ENCODE data around the gene TMA7B.

Gene TMA7B

GRCh38 chr22:39920134-39920743 lies 40.0 kb upstream of the TMA7B start:
- H3K9ac ChIP-seq (ENCODE audit: low read length) = no peak overlapping the region
- H3K4me1 ChIP-seq (ENCODE audit: low read length) = no peaks in the 10 kb centered on the region
- no peak overlapping the region for H3K4me3 ChIP-seq (ENCODE audit: low read length)
- no peaks in the 10 kb centered on the region for H4K20me1 ChIP-seq (ENCODE audit: insufficient read depth, low read length)
- no peak for DNase-seq
- H3K9me3 ChIP-seq (replicated peaks; ENCODE audit: insufficient read depth, low read length) = no peaks in the 10 kb centered on the region
- no peaks in the 10 kb centered on the region for H3F3A ChIP-seq (ENCODE audit: insufficient read depth, low read length)
- no peaks in the 10 kb centered on the region for H3K36me3 ChIP-seq (replicated peaks; ENCODE audit: insufficient read depth, low read length)
- no peaks in the 10 kb centered on the region for H3K79me2 ChIP-seq (ENCODE audit: low read length)
- TF ChIP-seq EZH2phosphoT487 (IDR thresholded peaks at IDR 0.05; ENCODE audit: low read length) (no peak), EZH2 (optimal IDR thresholded peaks at IDR 0.05; ENCODE audit: low read depth, low read length) (no peak), CTCF (IDR thresholded peaks at IDR 0.05; ENCODE audit: low read length) (no peak)
- H3K4me2 ChIP-seq (ENCODE audit: low read depth, low read length) = no peak overlapping the region
- H2AFZ ChIP-seq (ENCODE audit: low read length) = no peak overlapping the region
- no peak overlapping the region for H3K27ac ChIP-seq (ENCODE audit: low read length)
- no peaks in the 10 kb centered on the region for H3K27me3 ChIP-seq (replicated peaks; ENCODE audit: insufficient read depth, low read length)
- H3K9me2 ChIP-seq (replicated peaks; ENCODE audit: insufficient read depth, low read length) = no peaks in the 10 kb centered on the region

DNA sequence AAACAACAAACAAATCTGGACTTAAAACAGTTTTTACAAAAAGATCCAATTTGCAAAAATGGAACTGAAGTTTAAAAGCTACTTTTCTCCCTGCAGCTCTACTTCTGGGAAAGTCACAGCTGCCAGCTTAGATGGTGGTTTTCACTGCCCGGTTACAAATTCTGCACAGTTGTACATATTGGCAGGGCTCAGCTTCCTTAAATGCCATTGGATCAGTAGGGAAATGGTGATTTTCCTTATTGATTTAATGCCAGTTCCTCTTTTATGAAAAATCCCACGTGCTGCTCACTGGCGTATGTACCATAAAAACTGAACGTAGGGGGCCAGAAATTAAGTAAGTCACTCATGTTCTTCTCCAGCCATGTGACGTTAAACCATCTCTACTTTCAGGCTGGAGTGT lies 36.5 kb upstream of the TMA7B start:
- H3F3A ChIP-seq (ENCODE audit: insufficient read depth, low read length) = no peaks in the 10 kb centered on the region
- H3K9me2 ChIP-seq (replicated peaks; ENCODE audit: insufficient read depth, low read length) = no peaks in the 10 kb centered on the region
- H3K9ac ChIP-seq (ENCODE audit: low read length) = no peak overlapping the region
- H2AFZ ChIP-seq (ENCODE audit: low read length) = no peak overlapping the region
- H3K27ac ChIP-seq (ENCODE audit: low read length) = no peak overlapping the region
- TF ChIP-seq CTCF (IDR thresholded peaks at IDR 0.05; ENCODE audit: low read length) (no peak), EZH2 (optimal IDR thresholded peaks at IDR 0.05; ENCODE audit: low read depth, low read length) (no peak), EZH2phosphoT487 (IDR thresholded peaks at IDR 0.05; ENCODE audit: low read length) (no peak)
- no peaks in the 10 kb centered on the region for H3K27me3 ChIP-seq (replicated peaks; ENCODE audit: insufficient read depth, low read length)
- DNase-seq = no peak
- no peak overlapping the region for H3K4me2 ChIP-seq (ENCODE audit: low read depth, low read length)
- no peaks in the 10 kb centered on the region for H3K4me1 ChIP-seq (ENCODE audit: low read length)
- no peak overlapping the region for H3K4me3 ChIP-seq (ENCODE audit: low read length)
- no peaks in the 10 kb centered on the region for H3K9me3 ChIP-seq (replicated peaks; ENCODE audit: insufficient read depth, low read length)
- no peaks in the 10 kb centered on the region for H4K20me1 ChIP-seq (ENCODE audit: insufficient read depth, low read length)
- H3K79me2 ChIP-seq (ENCODE audit: low read length) = no peaks in the 10 kb centered on the region
- no peaks in the 10 kb centered on the region for H3K36me3 ChIP-seq (replicated peaks; ENCODE audit: insufficient read depth, low read length)

DNA sequence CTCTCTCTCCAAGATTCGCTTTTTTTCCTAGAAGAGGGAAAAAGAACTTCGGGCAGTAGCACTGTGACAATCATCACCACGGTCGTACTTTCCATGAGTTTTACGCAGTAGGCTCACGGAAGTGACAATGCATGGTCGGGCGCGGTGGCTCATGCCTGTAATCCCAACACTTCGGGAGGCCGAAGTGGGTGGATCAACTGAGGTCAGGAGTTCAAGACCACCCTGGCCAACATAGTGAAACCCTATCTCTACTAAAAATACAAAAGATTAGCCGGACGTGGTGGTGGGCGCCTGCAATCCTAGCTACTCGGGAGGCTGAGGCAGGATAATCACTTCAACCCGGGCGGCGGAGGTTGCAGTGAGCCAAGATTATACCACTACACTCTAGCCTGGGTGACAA lies 35.9 kb upstream of the TMA7B start:
- no peaks in the 10 kb centered on the region for H3K27me3 ChIP-seq (replicated peaks; ENCODE audit: insufficient read depth, low read length)
- DNase-seq = no peak
- no peak overlapping the region for H3K27ac ChIP-seq (ENCODE audit: low read length)
- no peaks in the 10 kb centered on the region for H3K9me2 ChIP-seq (replicated peaks; ENCODE audit: insufficient read depth, low read length)
- H3K79me2 ChIP-seq (ENCODE audit: low read length) = no peaks in the 10 kb centered on the region
- H3K36me3 ChIP-seq (replicated peaks; ENCODE audit: insufficient read depth, low read length) = no peaks in the 10 kb centered on the region
- H2AFZ ChIP-seq (ENCODE audit: low read length) = no peak overlapping the region
- no peak overlapping the region for H3K9ac ChIP-seq (ENCODE audit: low read length)
- no peak overlapping the region for H3K4me3 ChIP-seq (ENCODE audit: low read length)
- H4K20me1 ChIP-seq (ENCODE audit: insufficient read depth, low read length) = no peaks in the 10 kb centered on the region
- TF ChIP-seq EZH2 (optimal IDR thresholded peaks at IDR 0.05; ENCODE audit: low read depth, low read length) (no peak), CTCF (IDR thresholded peaks at IDR 0.05; ENCODE audit: low read length) (no peak), EZH2phosphoT487 (IDR thresholded peaks at IDR 0.05; ENCODE audit: low read length) (no peak)
- H3K4me2 ChIP-seq (ENCODE audit: low read depth, low read length) = no peak overlapping the region
- no peaks in the 10 kb centered on the region for H3F3A ChIP-seq (ENCODE audit: insufficient read depth, low read length)
- H3K9me3 ChIP-seq (replicated peaks; ENCODE audit: insufficient read depth, low read length) = no peaks in the 10 kb centered on the region
- no peaks in the 10 kb centered on the region for H3K4me1 ChIP-seq (ENCODE audit: low read length)
